Effector memory CD4-positive, alpha-beta T cell (primary cell): ENCODE measurements around the gene FBRSL1.

ENCODE experiments used
- DNase-seq, 3 donors: peaks; one replicate each; pipeline ENCODE4 v3.0.0-alpha.2; 2020
- H3K27ac ChIP-seq: 2 replicates; pipeline ENCODE4 v1.7.0; 2013; ENCODE audit warnings: mild to moderate bottlenecking, low read length, moderate library complexity; ENCODE audit not compliant: insufficient read depth, poor library complexity, severe bottlenecking
- H3K27me3 ChIP-seq: replicated peaks from 2 replicates; pipeline ENCODE4 v1.7.0; 2013; ENCODE audit warnings: mild to moderate bottlenecking, low read length; ENCODE audit not compliant: insufficient read depth, control insufficient read depth, poor library complexity, severe bottlenecking
- H3K36me3 ChIP-seq: 2 replicates; pipeline ENCODE4 v1.7.0; 2013; ENCODE audit warnings: mild to moderate bottlenecking, low read length, moderate library complexity; ENCODE audit not compliant: control insufficient read depth, insufficient read depth
- H3K4me1 ChIP-seq: 2 replicates; pipeline ENCODE4 v1.7.0; 2013; ENCODE audit warnings: low read length, mild to moderate bottlenecking; ENCODE audit not compliant: control insufficient read depth, insufficient read depth, poor library complexity, severe bottlenecking
- H3K4me3 ChIP-seq: 2 replicates; pipeline ENCODE4 v1.7.0; 2013; ENCODE audit warnings: low read length, low read depth, mild to moderate bottlenecking; ENCODE audit not compliant: insufficient read depth, poor library complexity, severe bottlenecking
- H3K9me3 ChIP-seq: 2 replicates; pipeline ENCODE4 v1.7.0; 2013; ENCODE audit warnings: mild to moderate bottlenecking, low read length, moderate library complexity; ENCODE audit not compliant: control insufficient read depth

FBRSL1 gene

DNA sequence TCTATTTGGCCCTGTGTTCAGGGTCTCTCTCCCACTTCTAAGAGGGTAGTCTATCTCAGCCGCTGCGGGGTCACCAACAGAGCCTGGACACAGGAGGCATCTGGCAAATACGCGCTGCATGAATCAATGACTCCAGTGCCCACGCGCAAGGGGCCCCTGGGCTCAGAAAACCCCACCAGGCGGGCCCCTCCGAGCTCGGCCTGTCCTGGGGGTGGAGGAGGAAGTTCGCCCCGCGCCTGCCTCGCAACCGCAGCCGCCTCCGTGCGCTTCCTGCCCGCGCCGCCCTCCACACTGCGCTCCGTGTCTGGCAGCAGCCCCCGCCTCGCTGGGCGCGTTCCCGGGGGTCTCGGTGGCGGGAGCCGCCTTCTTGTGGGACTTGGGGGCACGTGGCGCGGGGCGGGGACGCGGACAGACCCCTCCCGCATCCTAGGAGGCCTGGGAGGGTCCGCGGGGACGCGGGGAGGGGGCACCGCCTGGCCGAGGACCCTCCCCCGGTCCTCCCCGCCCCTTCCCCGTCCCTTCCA lies 811 bp upstream of the FBRSL1 start:
- Histone ChIP-seq H3K27me3 (no peaks in the 10 kb centered on the region), H3K27ac (peak overlapping the region; percentile 90), H3K9me3 (no peaks in the 10 kb centered on the region), H3K4me3 (peak overlapping the region; percentile 77), H3K4me1 (peaks cover 41% of the 10 kb centered on the region), H3K36me3 (no peaks in the 10 kb centered on the region)
- peak; percentile 46 to 65 (median 59) for DNase-seq

DNA sequence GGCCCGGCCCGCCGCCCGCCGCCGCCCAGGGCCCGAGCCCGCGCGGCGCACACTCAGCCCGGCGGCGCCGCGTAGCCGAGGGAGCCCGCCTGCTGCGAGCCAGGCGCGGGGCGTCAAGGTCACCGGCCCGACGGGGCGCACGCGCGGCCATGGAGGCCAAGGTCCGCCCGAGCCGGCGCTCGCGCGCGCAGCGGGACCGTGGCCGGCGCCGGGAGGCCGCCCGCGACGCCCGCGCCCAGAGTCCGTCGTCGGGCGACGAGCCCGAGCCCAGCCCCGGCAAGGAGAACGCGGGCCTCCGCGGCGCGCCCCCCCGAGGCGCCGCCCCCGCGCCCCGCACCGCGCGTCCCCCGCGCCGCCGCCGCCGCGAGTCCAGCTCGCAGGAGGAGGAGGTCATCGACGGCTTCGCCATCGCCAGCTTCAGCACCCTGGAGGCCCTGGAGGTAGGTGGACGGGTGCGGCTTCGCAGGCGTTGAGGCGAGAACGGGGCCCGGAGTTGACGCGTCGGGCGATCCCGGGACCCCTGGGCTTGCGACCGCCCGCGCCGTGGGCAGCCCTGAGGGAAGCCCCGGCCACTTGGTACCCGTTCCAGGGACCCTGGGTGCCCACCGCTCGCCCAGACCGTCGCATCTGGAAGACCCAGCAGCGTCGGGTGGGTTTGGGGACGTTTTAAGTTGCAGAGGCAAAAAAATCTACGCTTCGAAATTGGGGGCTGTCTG lies 629 bp downstream of the FBRSL1 start:
- Histone ChIP-seq H3K27ac (peak overlapping the region; percentile 24), H3K4me3 (peak overlapping the region; percentile 81), H3K4me1 (peaks cover 48% of the 10 kb centered on the region), H3K27me3 (no peaks in the 10 kb centered on the region), H3K9me3 (no peaks in the 10 kb centered on the region), H3K36me3 (no peaks in the 10 kb centered on the region)
- DNase-seq, result no peak

DNA sequence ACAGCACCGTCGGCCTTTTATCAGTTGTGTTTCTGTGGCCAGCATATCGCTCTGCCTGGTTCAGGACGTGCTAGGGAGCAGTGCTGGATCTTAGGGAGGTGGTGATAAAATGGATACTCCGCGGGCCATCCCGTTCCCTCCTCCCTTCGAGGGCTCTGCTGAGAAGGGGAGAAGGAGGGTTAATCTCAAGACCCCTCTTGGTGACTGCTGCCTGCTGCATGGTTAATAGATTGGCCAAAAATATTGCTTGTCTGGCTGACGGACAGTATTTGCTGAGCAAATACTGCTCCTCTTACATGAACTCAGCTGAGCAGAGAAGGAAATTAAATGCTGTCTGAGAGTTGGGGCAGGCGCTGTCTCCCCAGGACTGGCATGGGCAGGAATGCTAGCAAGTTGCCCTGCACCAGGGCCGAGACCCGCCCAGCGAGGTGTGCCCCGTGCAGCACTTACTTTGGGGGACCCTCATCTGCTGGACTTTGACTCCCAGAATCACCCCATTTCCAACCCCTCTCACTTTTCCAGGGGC lies 1.2 kb downstream of the FBRSL1 start:
- Histone ChIP-seq H3K4me3 (peak overlapping the region; percentile 81), H3K4me1 (peaks cover 50% of the 10 kb centered on the region), H3K27ac (peak overlapping the region; percentile 24), H3K27me3 (no peaks in the 10 kb centered on the region), H3K9me3 (no peaks in the 10 kb centered on the region), H3K36me3 (no peaks in the 10 kb centered on the region)
- no peak for DNase-seq

DNA sequence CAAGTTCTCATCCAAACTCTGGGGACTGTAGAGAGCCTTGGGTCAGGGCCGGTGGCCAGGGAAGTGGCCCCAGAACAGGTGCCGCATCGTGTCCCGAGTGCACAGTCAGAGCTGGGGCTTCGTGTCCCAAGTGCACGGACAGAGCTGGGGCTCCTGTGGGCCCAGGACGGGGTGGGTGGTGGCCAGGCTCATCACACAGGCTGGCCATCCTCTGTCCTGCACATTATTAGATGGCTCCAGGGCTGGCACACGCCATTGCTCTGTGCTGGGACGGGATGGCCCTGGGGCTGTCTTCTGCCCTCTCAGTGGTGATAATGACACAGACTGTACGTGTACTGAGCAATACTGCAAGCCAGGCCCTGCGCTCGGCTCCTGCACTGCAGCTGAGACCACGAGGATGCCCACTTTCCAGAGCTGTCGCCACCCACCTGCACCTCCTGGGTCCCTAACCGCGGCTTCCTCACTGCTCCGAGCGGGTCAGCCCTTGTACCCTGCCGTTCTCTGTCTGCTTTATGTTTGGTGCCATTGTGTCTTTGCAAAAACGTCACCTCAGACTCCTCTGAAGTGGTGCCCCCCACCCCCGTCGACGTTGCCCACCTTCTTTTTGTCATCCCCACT lies 1.9 kb downstream of the FBRSL1 start:
- no peak for DNase-seq
- peak overlapping the region; percentile 81 for H3K4me3 ChIP-seq
- H3K9me3 ChIP-seq, result no peaks in the 10 kb centered on the region
- no peaks in the 10 kb centered on the region for H3K27me3 ChIP-seq
- H3K36me3 ChIP-seq, result no peaks in the 10 kb centered on the region
- peaks cover 55% of the 10 kb centered on the region for H3K4me1 ChIP-seq
- H3K27ac ChIP-seq, result peak overlapping the region; percentile 5

DNA sequence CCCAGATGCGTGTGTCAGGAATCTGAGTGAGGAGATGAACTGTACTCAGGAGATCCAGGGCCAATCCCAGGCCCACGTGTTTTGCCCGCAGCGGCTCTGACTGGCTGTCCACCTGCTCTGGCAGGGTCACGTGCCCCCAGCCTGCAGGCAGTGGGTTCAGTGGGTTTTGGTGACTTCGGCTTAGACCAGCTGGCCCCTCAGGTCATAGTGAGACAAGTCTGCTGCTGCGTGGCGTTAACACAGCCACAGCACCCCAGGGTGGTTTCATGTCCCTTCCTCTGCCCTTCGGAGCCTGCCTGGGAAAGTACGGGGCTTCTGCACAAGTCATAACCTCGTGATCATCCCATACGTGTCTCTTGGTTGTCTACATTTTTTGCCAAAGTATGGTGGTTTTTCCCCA lies 2.6 kb downstream of the FBRSL1 start:
- Histone ChIP-seq H3K27me3 (no peaks in the 10 kb centered on the region), H3K36me3 (no peaks in the 10 kb centered on the region), H3K4me1 (peaks cover 58% of the 10 kb centered on the region), H3K9me3 (no peaks in the 10 kb centered on the region), H3K4me3 (peak overlapping the region; percentile 81), H3K27ac (no peak overlapping the region)
- DNase-seq, result no peak

DNA sequence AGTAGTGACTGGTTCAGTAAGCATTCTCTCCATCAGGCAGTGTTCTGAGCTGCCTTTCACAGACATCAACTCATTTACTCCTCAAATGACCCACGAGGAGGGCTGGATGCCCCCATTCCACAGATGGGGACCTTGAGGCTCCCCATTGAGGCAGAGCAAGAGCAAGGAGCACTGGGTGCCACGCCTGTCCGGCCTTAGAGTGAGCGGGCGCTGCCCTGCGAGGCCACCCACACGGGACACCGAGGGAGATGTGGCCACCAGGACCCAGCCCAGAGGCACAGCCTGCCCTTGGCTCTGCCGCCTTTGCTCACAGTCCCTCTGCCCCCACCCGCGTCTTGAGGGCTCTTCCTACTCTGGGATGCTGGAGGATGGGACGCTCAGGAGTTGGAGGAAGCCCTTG lies 3.0 kb downstream of the FBRSL1 start:
- H3K4me1 ChIP-seq, result peaks cover 61% of the 10 kb centered on the region

DNA sequence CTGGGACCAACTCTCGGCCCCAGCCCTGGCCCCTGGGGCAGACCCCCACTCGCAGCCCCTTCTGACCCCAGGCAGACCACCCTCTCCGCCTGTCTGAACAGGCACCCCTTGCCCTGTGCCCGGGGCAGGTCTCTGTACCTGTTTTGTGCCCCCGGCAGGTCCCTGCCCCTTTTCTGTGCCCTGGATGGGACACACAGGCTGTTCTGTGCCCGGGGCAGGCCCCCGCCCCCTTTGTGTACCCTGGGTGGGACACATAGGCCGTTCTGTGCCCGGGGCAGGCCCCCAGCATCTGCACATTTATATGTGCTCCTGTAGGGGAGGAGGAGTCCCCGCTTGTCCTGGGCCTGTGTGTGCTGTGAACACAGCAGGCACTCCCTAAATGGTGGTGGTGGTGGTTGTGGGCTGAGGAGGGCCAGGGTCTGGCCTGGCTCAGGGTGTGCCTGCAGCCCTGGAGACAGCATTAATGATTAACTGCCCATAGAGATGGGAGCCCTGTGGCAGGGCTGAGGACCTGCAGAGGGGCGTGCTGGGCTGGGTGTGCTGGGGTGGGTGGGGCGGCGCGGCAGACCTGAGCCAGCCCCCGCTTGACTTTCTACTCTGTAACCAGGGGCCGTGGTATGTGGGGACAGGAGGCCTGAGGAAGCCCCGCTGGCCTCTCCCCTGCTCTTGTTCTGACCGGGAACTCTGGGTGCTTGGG lies 3.7 kb downstream of the FBRSL1 start:
- no peak overlapping the region for H3K27ac ChIP-seq
- H3K4me3 ChIP-seq, result no peak overlapping the region
- peaks cover 60% of the 10 kb centered on the region for H3K4me1 ChIP-seq
- no peaks in the 10 kb centered on the region for H3K27me3 ChIP-seq
- DNase-seq, result no peak
- no peaks in the 10 kb centered on the region for H3K36me3 ChIP-seq
- H3K9me3 ChIP-seq, result no peaks in the 10 kb centered on the region

More for the DNA sequence above, 3.0 kb downstream of the FBRSL1 start:
- Histone ChIP-seq H3K9me3 (no peaks in the 10 kb centered on the region), H3K36me3 (no peaks in the 10 kb centered on the region), H3K4me3 (no peak overlapping the region), H3K27ac (no peak overlapping the region), H3K27me3 (no peaks in the 10 kb centered on the region)
- DNase-seq, result no peak

DNA sequence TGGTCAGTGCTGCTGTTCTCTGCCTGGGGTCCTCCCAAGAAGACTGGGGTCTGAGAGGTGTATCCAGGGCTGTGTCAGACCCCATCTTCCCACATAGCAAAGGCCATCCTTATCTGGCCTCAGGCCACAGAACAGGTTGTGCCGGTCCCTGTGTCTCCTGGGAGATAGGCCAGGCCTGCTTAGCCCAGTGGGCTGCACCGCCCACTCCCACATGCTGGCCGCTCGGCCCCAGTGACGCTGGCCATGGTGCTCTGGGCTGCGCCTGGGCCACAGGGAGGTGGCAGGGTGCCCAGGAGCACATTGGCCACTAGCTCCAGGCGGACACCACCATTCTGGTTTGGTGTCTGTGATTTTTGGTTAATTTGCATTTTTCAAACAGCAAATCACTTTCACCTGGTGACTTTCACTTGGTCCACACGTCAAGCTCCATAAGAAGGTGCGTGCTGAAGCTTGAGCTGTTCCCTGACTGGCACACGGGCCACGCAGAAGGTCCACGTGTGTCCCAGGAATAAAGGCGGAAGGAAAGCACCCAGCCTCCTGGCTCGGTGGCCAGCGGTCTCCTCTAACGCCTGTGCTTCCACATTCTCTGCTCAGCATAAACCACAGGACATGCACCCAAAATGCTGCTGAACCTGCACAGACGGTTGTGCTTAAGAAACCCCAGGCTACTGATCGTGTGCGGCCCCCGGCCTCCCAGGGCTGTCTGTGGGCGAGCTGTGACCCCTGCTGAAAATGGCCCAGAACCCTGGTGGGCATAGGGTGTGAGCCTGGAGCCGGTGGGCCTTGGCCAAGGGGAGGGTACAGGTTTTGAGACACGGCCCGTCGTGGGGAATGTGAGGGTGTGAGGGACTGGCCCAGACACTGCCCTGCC lies 4.6 kb downstream of the FBRSL1 start:
- peaks cover 66% of the 10 kb centered on the region for H3K4me1 ChIP-seq
- no peak overlapping the region for H3K27ac ChIP-seq
- H3K27me3 ChIP-seq, result no peaks in the 10 kb centered on the region
- H3K36me3 ChIP-seq, result no peaks in the 10 kb centered on the region
- no peak overlapping the region for H3K4me3 ChIP-seq
- no peaks in the 10 kb centered on the region for H3K9me3 ChIP-seq
- no peak for DNase-seq

DNA sequence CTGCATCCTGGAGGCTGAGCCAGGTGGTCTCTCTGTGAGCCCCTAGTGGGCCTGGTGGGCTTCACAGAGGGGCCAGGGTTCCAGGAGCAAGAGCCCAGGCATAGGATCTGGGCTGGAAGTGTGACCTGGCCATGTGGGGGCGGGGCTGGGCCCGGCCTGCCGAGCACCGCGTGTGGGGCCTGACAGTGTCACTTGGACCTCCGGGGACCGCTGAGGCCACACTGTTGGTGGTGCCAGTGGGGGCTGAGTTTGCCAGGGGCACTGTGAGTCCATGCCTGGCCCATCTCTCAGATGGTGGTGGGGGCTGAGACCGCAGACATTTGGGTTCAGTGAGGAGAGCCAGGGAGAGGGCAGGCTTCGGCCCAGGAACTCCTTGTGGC lies 5.2 kb downstream of the FBRSL1 start:
- no peaks in the 10 kb centered on the region for H3K27me3 ChIP-seq
- H3K4me1 ChIP-seq, result peaks cover 67% of the 10 kb centered on the region
- DNase-seq, result no peak

More for the DNA sequence above, 5.2 kb downstream of the FBRSL1 start:
- no peak overlapping the region for H3K27ac ChIP-seq
- no peak overlapping the region for H3K4me3 ChIP-seq
- H3K9me3 ChIP-seq, result no peaks in the 10 kb centered on the region
- H3K36me3 ChIP-seq, result no peaks in the 10 kb centered on the region
